Osteoblast (primary cell): ENCODE results near the gene NADK. TPM values are rescaled to one million over a fixed set of nuclear protein-coding genes. Genes with fewer than 3 reads are reported as not detected.
"Not testable (repeated sequence)": the region's sequence is repeated elsewhere in the genome, so short reads cannot be mapped to it uniquely, and the experiment has no call there.

Source experiments
- DNase-seq: peaks from one replicate; pipeline ENCODE4 v3.0.0; 2011; ENCODE audit warnings: low spot score, mixed read lengths; ENCODE audit not compliant: insufficient read length; ENCODE audit errors: missing footprints
- H2AFZ ChIP-seq: 2 replicates; pipeline ENCODE4 v1.6.0; 2011; ENCODE audit warnings: mild to moderate bottlenecking, low read length
- H3K27ac ChIP-seq: 2 replicates; pipeline ENCODE4 v1.5.1; 2011; ENCODE audit warnings: mild to moderate bottlenecking, low read depth, low read length, moderate library complexity
- H3K27me3 ChIP-seq: 2 replicates; pipeline ENCODE4 v1.6.0; 2012; ENCODE audit warnings: mild to moderate bottlenecking, control low read depth, inconsistent platforms, low read length, moderate library complexity; ENCODE audit not compliant: insufficient read depth
- H3K36me3 ChIP-seq: 2 replicates; pipeline ENCODE4 v1.5.1; 2011; ENCODE audit warnings: mild to moderate bottlenecking, low read length, control low read depth, moderate library complexity; ENCODE audit not compliant: insufficient read depth
- H3K4me1 ChIP-seq: 2 replicates; pipeline ENCODE4 v1.5.1; 2011; ENCODE audit warnings: mild to moderate bottlenecking, low read length, control low read depth, moderate library complexity; ENCODE audit not compliant: insufficient read depth
- H3K4me2 ChIP-seq: 2 replicates; pipeline ENCODE4 v1.6.0; 2011; ENCODE audit warnings: mild to moderate bottlenecking, low read length; ENCODE audit not compliant: insufficient read depth
- H3K4me3 ChIP-seq: fragments of 200-600 bp; sonication (generic); 3 replicates; pipeline ENCODE4 v1.5.1; 2012; ENCODE audit warnings: mild to moderate bottlenecking, low read length, inconsistent platforms; ENCODE audit not compliant: insufficient read depth
- H3K79me2 ChIP-seq: 2 replicates; pipeline ENCODE4 v1.6.0; 2012; ENCODE audit warnings: mild to moderate bottlenecking, low read length, control low read depth, inconsistent platforms; ENCODE audit not compliant: insufficient read depth
- H3K9me3 ChIP-seq: 2 replicates; pipeline ENCODE4 v1.5.1; 2011; ENCODE audit warnings: low read depth, low read length, control low read depth
- H4K20me1 ChIP-seq: 2 replicates; pipeline ENCODE4 v1.6.0; 2012; ENCODE audit warnings: mild to moderate bottlenecking, low read length, control low read depth; ENCODE audit not compliant: insufficient read depth
- CTCF ChIP-seq: IDR thresholded peaks from 2 replicates; pipeline ENCODE4 v1.5.1; 2011; ENCODE audit warnings: mild to moderate bottlenecking, low read depth, low read length, moderate library complexity; ENCODE audit errors: extremely low read depth
- total RNA-seq: library from RNA; depleted of rRNA; stranded (reverse); fragments of >200 nt; gene quantifications from 2 replicates; pipeline ENCODE4 v1.2.3, GENCODE V29; 2012

Gene NADK
- total RNA-seq, 1 donor: 45.6 TPM

- H2AFZ ChIP-seq: no peak overlapping the region
- no peaks in the 10 kb centered on the region for H4K20me1 ChIP-seq
- H3K27me3 ChIP-seq: no peaks in the 10 kb centered on the region
- H3K4me1 ChIP-seq: peaks cover 12% of the 10 kb centered on the region
- no peaks in the 10 kb centered on the region for H3K9me3 ChIP-seq
- H3K4me3 ChIP-seq: no peak overlapping the region
- H3K27ac ChIP-seq: no peak overlapping the region
- H3K36me3 ChIP-seq: peaks cover 10% of the 10 kb centered on the region
- H3K4me2 ChIP-seq: no peak overlapping the region
- peak; percentile 35 for DNase-seq
- no peaks in the 10 kb centered on the region for H3K79me2 ChIP-seq
- no peak for TF ChIP-seq CTCF
These were observed 45.9 kb downstream of the NADK start for GRCh38 chr1:1732381-1732780.

GRCh38 chr1:1730870-1731269, 47.4 kb downstream of the NADK start:
- H3K27ac ChIP-seq: no peak overlapping the region
- peaks cover 10% of the 10 kb centered on the region for H3K36me3 ChIP-seq
- H3K27me3 ChIP-seq: no peaks in the 10 kb centered on the region
- no peak for TF ChIP-seq CTCF
- no peaks in the 10 kb centered on the region for H3K79me2 ChIP-seq
- no peak overlapping the region for H2AFZ ChIP-seq
- DNase-seq: no peak
- H4K20me1 ChIP-seq: no peaks in the 10 kb centered on the region
- H3K4me3 ChIP-seq: no peak overlapping the region
- H3K9me3 ChIP-seq: no peaks in the 10 kb centered on the region
- no peak overlapping the region for H3K4me2 ChIP-seq
- H3K4me1 ChIP-seq: peaks cover 15% of the 10 kb centered on the region

GRCh38 chr1:1730230-1730629, 48.0 kb downstream of the NADK start:
- not testable (repeated sequence) for H3K4me2 ChIP-seq, H3K36me3 ChIP-seq, H3K27ac ChIP-seq, H4K20me1 ChIP-seq, H2AFZ ChIP-seq, H3K4me3 ChIP-seq, H3K27me3 ChIP-seq, H3K79me2 ChIP-seq, H3K9me3 ChIP-seq, DNase-seq
- peaks cover 15% of the 10 kb centered on the region for H3K4me1 ChIP-seq

- H3K27ac ChIP-seq: peak overlapping the region; percentile 73
- not testable (repeated sequence) for H3K4me3 ChIP-seq
These were observed 49.0 kb downstream of the NADK start for GRCh38 chr1:1729116-1729816.

GRCh38 chr1:1728308-1729005, 49.8 kb downstream of the NADK start:
- peak overlapping the region; percentile 73 for H3K27ac ChIP-seq
- not testable (repeated sequence) for H3K79me2 ChIP-seq, H3K36me3 ChIP-seq, H3K9me3 ChIP-seq, H3K4me3 ChIP-seq, H2AFZ ChIP-seq, H4K20me1 ChIP-seq, H3K27me3 ChIP-seq
- H3K4me2 ChIP-seq: peak overlapping the region; percentile 53
- peaks cover 15% of the 10 kb centered on the region for H3K4me1 ChIP-seq
- peak; percentile 22 for DNase-seq

More at GRCh38 chr1:1729116-1729816, 49.0 kb downstream of the NADK start:
- not testable (repeated sequence) for H3K9me3 ChIP-seq, H3K79me2 ChIP-seq, H4K20me1 ChIP-seq, DNase-seq, H2AFZ ChIP-seq, H3K27me3 ChIP-seq, H3K36me3 ChIP-seq
- Histone ChIP-seq H3K4me2 (peak overlapping the region; percentile 53), H3K4me1 (peaks cover 15% of the 10 kb centered on the region)

GRCh38 chr1:1727131-1727651, 51.1 kb downstream of the NADK start:
- H3K27ac ChIP-seq, H3K4me2 ChIP-seq, H3K79me2 ChIP-seq, H3K27me3 ChIP-seq, H4K20me1 ChIP-seq, H2AFZ ChIP-seq, H3K4me3 ChIP-seq, H3K36me3 ChIP-seq, DNase-seq, H3K9me3 ChIP-seq: not testable (repeated sequence)
- H3K4me1 ChIP-seq: peaks cover 15% of the 10 kb centered on the region

- H3K4me1 ChIP-seq: peaks cover 15% of the 10 kb centered on the region
- H3K9me3 ChIP-seq, H3K36me3 ChIP-seq, H2AFZ ChIP-seq, DNase-seq, H3K27me3 ChIP-seq, H3K79me2 ChIP-seq, H3K4me2 ChIP-seq, H3K4me3 ChIP-seq, H4K20me1 ChIP-seq, H3K27ac ChIP-seq: not testable (repeated sequence)
These were observed 52.2 kb downstream of the NADK start for GRCh38 chr1:1726088-1726487.
